ENCODE results near the gene CRIP1.

DNA sequence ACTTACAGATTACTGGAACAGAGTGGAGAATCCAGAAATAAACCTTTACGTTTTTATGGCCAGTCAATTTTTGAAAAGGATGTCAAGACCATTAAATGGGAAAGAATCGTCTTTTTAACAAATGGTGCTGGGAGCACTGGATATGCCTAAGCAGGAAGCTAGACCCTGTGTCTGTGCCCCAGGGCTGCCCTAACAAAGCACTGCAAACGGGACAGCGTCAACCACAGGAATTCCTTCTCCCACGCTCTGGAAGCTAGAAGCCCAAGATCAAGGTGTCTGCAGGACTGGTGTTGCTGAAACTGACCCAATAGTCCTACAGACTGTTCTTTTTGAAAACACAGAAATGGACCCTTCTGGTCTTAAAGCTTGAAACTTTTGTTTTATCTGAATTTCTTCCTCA lies 30.4 kb downstream of the CRIP1 start:
- TF ChIP-seq POLR2AphosphoS5 (IDR thresholded peaks at IDR 0.05; ENCODE audit: low read length): no peak
- TF ChIP-seq, protein P1, sequence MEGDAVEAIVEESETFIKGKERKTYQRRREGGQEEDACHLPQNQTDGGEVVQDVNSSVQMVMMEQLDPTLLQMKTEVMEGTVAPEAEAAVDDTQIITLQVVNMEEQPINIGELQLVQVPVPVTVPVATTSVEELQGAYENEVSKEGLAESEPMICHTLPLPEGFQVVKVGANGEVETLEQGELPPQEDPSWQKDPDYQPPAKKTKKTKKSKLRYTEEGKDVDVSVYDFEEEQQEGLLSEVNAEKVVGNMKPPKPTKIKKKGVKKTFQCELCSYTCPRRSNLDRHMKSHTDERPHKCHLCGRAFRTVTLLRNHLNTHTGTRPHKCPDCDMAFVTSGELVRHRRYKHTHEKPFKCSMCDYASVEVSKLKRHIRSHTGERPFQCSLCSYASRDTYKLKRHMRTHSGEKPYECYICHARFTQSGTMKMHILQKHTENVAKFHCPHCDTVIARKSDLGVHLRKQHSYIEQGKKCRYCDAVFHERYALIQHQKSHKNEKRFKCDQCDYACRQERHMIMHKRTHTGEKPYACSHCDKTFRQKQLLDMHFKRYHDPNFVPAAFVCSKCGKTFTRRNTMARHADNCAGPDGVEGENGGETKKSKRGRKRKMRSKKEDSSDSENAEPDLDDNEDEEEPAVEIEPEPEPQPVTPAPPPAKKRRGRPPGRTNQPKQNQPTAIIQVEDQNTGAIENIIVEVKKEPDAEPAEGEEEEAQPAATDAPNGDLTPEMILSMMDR (IDR thresholded peaks at IDR 0.05 in 2 of 3, conservative IDR thresholded peaks at IDR 0.05 in 1 of 3; ENCODE audit: control insufficient read depth in 2 of 3, extremely low read depth in 1 of 3, insufficient read depth in 1 of 3, low read depth in 3 of 3, low read length in 3 of 3): no peak
- TF ChIP-seq, protein P2, sequence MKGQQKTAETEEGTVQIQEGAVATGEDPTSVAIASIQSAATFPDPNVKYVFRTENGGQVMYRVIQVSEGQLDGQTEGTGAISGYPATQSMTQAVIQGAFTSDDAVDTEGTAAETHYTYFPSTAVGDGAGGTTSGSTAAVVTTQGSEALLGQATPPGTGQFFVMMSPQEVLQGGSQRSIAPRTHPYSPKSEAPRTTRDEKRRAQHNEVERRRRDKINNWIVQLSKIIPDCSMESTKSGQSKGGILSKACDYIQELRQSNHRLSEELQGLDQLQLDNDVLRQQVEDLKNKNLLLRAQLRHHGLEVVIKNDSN (IDR thresholded peaks at IDR 0.05; ENCODE audit: borderline replicate concordance, extremely low read length, insufficient read depth, low read depth, low read length): no peak
- no peak for TF ChIP-seq POLR2A (IDR thresholded peaks at IDR 0.05; ENCODE audit: low read depth, low read length)
- TF ChIP-seq SP1 (IDR thresholded peaks at IDR 0.05; ENCODE audit: low read depth, low read length): no peak
- TF ChIP-seq TCF7 (IDR thresholded peaks at IDR 0.05; ENCODE audit: borderline replicate concordance): no peak
- no peak for TF ChIP-seq CREB1 (IDR thresholded peaks at IDR 0.05; ENCODE audit: low read depth)
- TF ChIP-seq IRF3 (IDR thresholded peaks at IDR 0.05): no peak
- TF ChIP-seq TARDBP (IDR thresholded peaks at IDR 0.05; ENCODE audit: borderline replicate concordance): no peak
- TF ChIP-seq, protein P3, sequence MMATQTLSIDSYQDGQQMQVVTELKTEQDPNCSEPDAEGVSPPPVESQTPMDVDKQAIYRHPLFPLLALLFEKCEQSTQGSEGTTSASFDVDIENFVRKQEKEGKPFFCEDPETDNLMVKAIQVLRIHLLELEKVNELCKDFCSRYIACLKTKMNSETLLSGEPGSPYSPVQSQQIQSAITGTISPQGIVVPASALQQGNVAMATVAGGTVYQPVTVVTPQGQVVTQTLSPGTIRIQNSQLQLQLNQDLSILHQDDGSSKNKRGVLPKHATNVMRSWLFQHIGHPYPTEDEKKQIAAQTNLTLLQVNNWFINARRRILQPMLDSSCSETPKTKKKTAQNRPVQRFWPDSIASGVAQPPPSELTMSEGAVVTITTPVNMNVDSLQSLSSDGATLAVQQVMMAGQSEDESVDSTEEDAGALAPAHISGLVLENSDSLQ (IDR thresholded peaks at IDR 0.05): no peak
- TF ChIP-seq EZH2 (IDR thresholded peaks at IDR 0.05; ENCODE audit: borderline replicate concordance, control insufficient read depth, low read depth, low read length): no peak
- no peak for TF ChIP-seq HDGF (IDR thresholded peaks at IDR 0.05)

All from GM12878 (cell line).